GM21723 (cell line): ENCODE results near the gene TAS2R14.

Experiments
- ATAC-seq: cut with Tn5 transposase; IDR thresholded peaks from one replicate; pipeline ENCODE4 v1.9.1; 2021; ENCODE audit warnings: mild to moderate bottlenecking, moderate library complexity; ENCODE audit not compliant: unreplicated experiment

Gene TAS2R14

DNA sequence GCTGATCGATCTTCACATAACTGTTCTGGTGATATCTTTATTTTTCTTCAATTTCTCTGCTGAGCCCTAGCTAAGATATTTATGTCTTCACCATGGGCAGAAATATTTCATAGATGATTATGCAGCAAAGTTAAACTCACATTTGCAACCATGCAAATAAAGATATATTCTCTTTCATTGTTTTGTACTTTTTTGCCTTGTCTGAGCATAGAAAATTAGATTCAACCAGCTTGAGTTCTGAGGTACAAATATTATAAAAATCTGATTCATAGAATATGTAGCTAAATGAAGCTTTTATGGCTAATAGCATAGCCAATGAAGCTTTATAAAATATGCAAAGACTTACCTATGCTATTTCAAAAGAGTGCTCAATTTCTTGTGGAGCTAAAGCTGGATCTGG is 29.6 kb downstream of the TAS2R14 start, which contains the start of gene TAS2R13:
TAS2R13 (minus strand) TSS at position 101 of the 400 bp plus-strand sequence. CDS start 264 bp downstream, outside the sequence.
- ATAC-seq = no peak

DNA sequence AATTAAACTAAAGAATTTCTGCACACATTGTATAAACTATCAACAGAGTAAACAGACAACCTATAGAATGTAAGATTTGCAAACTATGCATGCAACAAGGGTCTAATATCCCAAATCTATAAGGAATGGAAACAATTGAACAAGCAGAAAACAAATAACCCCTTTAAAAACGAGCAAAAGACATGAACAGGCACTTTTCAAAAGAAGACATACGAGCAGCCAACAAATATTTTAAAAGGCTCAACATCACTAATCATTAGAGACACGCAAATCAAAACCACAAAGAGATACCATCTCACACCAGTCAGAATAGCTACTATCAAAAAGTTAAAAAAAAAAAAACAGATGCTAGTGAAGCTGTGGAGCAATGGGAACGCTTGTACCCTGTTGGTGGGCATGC is 34.4 kb downstream of the TAS2R14 start:
- no peak for ATAC-seq

DNA sequence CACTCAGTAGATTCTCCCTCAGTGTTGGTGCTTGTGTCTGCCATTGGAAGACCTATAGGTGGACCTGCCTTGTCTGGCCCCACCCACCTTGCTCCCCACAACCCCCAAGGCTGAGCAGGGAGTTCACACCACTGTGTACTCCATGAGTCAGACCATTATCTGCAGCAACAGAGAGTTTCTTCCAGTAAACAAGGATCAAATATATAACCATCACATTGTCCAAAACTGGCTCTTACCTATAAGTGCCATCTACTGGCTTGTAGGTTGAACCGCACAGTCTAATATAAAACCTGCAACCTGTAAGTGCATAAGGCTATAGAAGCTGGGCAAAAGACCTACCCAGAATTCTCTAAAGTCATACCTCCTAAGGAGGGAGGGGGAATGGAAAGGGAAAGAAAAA is 37.6 kb downstream of the TAS2R14 start:
- no peak for ATAC-seq

DNA sequence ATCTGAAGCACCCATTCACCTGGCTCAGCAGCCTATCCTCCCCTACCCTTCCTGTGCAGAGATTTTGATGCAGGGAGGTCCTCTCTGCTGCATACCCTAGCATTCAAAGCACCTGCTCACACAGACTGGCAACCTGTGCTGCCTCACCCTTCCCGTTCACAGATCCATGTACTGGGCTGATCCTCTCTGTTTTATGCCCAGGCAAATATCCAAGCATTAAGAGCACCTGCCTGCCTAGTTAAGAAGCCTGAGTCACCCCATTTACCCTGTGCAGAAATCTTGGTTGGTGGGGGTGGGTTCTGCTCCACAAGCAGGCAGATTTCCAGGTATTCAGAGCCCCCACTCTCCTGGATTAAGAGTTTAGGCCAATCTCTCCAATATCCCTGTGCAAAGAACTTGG is 38.1 kb downstream of the TAS2R14 start:
- no peak for ATAC-seq

DNA sequence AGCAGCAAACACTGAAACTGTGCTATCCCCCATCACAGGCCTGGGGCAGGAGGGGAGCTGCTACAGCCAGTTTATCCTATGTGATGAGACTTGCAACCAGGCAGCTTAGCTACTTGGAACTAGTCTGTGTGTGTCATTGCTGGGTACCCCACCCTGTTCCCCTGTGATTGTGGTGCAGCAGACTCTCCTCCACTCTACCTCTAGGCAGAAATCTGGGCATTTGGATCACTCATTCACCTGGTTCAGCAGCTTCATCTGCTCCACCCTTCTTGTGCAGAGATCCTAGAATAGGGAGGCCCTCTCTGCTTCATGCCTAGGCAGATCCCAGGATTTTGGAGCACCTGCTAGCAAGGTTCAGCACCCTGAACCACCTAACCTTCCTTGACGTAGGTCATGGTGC is 38.5 kb downstream of the TAS2R14 start:
- no peak for ATAC-seq

DNA sequence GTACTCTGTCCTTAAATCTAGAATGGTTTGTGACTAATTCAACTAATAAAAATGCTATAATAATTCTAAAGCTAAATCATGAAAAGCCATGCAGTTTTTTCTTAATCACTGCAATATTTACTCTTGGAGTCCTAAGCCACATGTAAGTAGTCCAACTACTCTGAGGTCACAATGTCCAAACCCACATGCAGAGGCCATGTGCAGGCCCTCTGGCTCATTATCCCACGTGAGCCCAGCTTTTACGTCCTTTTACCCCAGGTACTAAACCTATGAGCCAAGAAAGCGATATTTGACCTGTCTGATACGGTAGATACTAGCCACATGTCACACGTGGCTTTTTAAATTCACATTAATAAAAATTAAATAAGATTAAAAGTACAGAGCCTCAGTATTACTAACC is 42.2 kb downstream of the TAS2R14 start:
- ATAC-seq = no peak

DNA sequence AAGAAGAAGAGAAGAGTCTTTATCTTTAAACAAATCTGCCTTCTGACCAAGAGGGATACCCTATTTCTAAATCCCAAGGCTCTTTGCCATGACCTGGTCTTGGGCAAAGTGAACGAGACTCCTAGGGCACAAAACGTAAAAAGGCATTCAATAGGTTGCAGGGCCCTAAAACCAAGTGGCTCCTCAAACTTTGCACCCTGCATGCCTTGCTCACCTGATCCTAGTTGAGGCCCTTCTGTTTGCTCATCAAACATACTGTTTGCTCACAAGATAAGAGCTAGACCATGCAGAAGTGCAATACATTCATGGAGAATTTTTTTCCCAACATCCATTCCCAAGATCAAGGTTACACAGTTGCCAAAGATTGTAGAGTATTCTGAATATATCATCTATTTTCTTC is 47.1 kb downstream of the TAS2R14 start:
- no peak for ATAC-seq

DNA sequence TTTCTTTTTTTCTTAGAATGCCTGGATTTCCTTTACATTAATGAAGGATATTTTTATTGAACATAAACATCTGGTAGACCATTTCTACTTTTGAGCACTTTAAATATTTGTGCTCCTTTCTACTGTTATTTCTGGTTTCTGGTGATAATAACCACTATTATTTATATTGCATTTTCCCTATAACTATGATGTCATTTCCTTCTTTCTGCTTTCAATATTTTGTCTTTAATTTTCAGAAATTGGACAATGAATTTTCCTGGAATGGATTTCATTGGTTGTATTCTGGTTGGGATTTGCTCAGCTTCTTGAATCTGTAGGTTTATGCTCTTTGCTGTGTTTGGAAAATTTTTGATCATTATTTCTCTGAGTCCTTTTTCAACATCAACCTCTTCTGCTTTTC is 49.8 kb downstream of the TAS2R14 start:
- no peak for ATAC-seq
